IMR-90 (cell line): ENCODE data around the gene ATL2. TPM values are rescaled to one million over a fixed set of nuclear protein-coding genes. Genes with fewer than 3 reads are reported as not detected.

Source experiments
- ATAC-seq: fragments of 200-7000 bp; cut with Tn5 transposase; 2 replicates; pipeline ENCODE4 v1.9.1; 2020; ENCODE audit warnings: low read depth, mild to moderate bottlenecking, moderate library complexity
- BruUV-seq: library from RNA; stranded (reverse); fragments of 400-500 nt; replicated peaks from 2 replicates; lab custom pipeline; 2021; lab: Mats Ljungman, UMichigan
- CTCF ChIA-PET: fragments of 300-600 bp; formaldehyde crosslinking; extraction: SDS; loops from one replicate; lab custom pipeline; 2021; ENCODE audit warnings: antibody characterized with exemption; lab: Yijun Ruan, JAX
- POLR2A ChIA-PET: fragments of 300-600 bp; sonication (Branson Sonifier 250); formaldehyde crosslinking; loops from one replicate; lab custom pipeline; 2022; ENCODE audit warnings: antibody characterized with exemption; ENCODE audit not compliant: unreplicated experiment; lab: Charles Lee
- DNase-seq: peaks from one replicate; pipeline ENCODE4 v3.0.0; 2013
- H2AFZ ChIP-seq: replicated peaks from 2 replicates; pipeline ENCODE3; 2013; ENCODE audit warnings: low read length, mild to moderate bottlenecking; ENCODE audit not compliant: poor library complexity
- H2AK5ac ChIP-seq: 2 replicates; pipeline ENCODE4 v1.6.1; 2013; ENCODE audit warnings: low read depth, low read length, inconsistent platforms
- H2AK9ac ChIP-seq: replicated peaks from 2 replicates; pipeline ENCODE3; 2013; ENCODE audit warnings: mild to moderate bottlenecking, low read depth, low read length, moderate library complexity; ENCODE audit not compliant: poor library complexity
- H2BK120ac ChIP-seq: 2 replicates; pipeline ENCODE4 v1.6.1; 2013; ENCODE audit warnings: low read depth, low read length, inconsistent platforms
- H2BK15ac ChIP-seq: 3 replicates; pipeline ENCODE4 v1.6.1; 2013; ENCODE audit warnings: low read depth, low read length, inconsistent platforms
- H2BK20ac ChIP-seq: 2 replicates; pipeline ENCODE4 v1.6.1; 2013; ENCODE audit warnings: low read depth, mild to moderate bottlenecking, inconsistent platforms, low read length, moderate library complexity
- H2BK5ac ChIP-seq: 2 replicates; pipeline ENCODE4 v1.6.1; 2013; ENCODE audit warnings: mild to moderate bottlenecking, low read depth, low read length, inconsistent platforms; ENCODE audit not compliant: poor library complexity, severe bottlenecking
- H3K14ac ChIP-seq: replicated peaks from 2 replicates; pipeline ENCODE4 v1.6.1; 2013; ENCODE audit warnings: low read depth, low read length, inconsistent platforms
- H3K18ac ChIP-seq: 2 replicates; pipeline ENCODE4 v1.6.1; 2013; ENCODE audit warnings: low read depth, low read length, control low read depth
- H3K23ac ChIP-seq: 2 replicates; pipeline ENCODE4 v1.6.1; 2013; ENCODE audit warnings: low read depth, low read length, inconsistent platforms
- H3K27ac ChIP-seq: 2 replicates; pipeline ENCODE4 v1.5.1; 2013; ENCODE audit warnings: mild to moderate bottlenecking, control low read depth, low read length; ENCODE audit not compliant: insufficient read depth
- H3K27me3 ChIP-seq: 2 replicates; pipeline ENCODE4 v1.6.1; 2013; ENCODE audit warnings: low read length; ENCODE audit not compliant: control insufficient read depth, insufficient read depth
- H3K36me3 ChIP-seq: 2 replicates; pipeline ENCODE4 v1.6.1; 2013; ENCODE audit warnings: low read length, mixed read lengths; ENCODE audit not compliant: control insufficient read depth, insufficient read depth
- H3K4ac ChIP-seq: 2 replicates; pipeline ENCODE4 v1.6.1; 2013; ENCODE audit warnings: low read depth, low read length, inconsistent platforms
- H3K4me1 ChIP-seq: 2 replicates; pipeline ENCODE4 v1.6.1; 2013; ENCODE audit warnings: low read length, mixed read lengths; ENCODE audit not compliant: control insufficient read depth, insufficient read depth
- H3K4me2 ChIP-seq: 2 replicates; pipeline ENCODE4 v1.6.1; 2013; ENCODE audit warnings: low read depth, mild to moderate bottlenecking, control low read depth, low read length, moderate library complexity
- H3K4me3 ChIP-seq: 2 replicates; pipeline ENCODE4 v1.5.1; 2013; ENCODE audit warnings: low read depth, mild to moderate bottlenecking, control low read depth, low read length, moderate library complexity; ENCODE audit not compliant: insufficient read depth
- H3K56ac ChIP-seq: 2 replicates; pipeline ENCODE4 v1.6.1; 2013; ENCODE audit warnings: low read length, inconsistent platforms; ENCODE audit not compliant: insufficient read depth; ENCODE audit errors: extremely low read depth
- H3K79me1 ChIP-seq, 2 experiments: 2 replicates each; pipeline ENCODE4 v1.6.1; 2013; ENCODE audit warnings: low read length in 2 of 2, inconsistent platforms in 1 of 2, low read depth in 1 of 2
- H3K9ac ChIP-seq: 2 replicates; pipeline ENCODE4 v1.6.1; 2013; ENCODE audit warnings: low read depth, low read length, control low read depth
- H3K9me1 ChIP-seq: 2 replicates; pipeline ENCODE4 v1.6.1; 2013; ENCODE audit warnings: low read length, inconsistent platforms; ENCODE audit not compliant: insufficient read depth
- H3K9me3 ChIP-seq: 2 replicates; pipeline ENCODE4 v1.6.1; 2013; ENCODE audit warnings: low read length; ENCODE audit not compliant: control insufficient read depth, insufficient read depth
- H4K20me1 ChIP-seq: 2 replicates; pipeline ENCODE4 v1.6.1; 2013; ENCODE audit warnings: low read length, inconsistent platforms; ENCODE audit not compliant: insufficient read depth
- H4K5ac ChIP-seq: 2 replicates; pipeline ENCODE4 v1.6.1; 2013; ENCODE audit warnings: mild to moderate bottlenecking, low read depth, low read length, control low read depth
- H4K8ac ChIP-seq, 2 experiments: 2 replicates each; pipeline ENCODE4 v1.6.1; 2013; ENCODE audit warnings: low read depth in 2 of 2, low read length in 2 of 2, control low read depth in 1 of 2, inconsistent platforms in 1 of 2
- H4K91ac ChIP-seq: 2 replicates; pipeline ENCODE4 v1.6.1; 2013; ENCODE audit warnings: low read depth, low read length, inconsistent platforms; ENCODE audit not compliant: insufficient read depth
- BHLHE40 ChIP-seq: fragments of 150-350 bp; IDR thresholded peaks from 2 replicates; pipeline ENCODE4 v1.6.1; 2016; ENCODE audit warnings: mild to moderate bottlenecking, low read depth, low read length
- CEBPB ChIP-seq: IDR thresholded peaks from 2 replicates; pipeline ENCODE4 v1.6.1; 2012; ENCODE audit warnings: low read depth, low read length, improper control_type of control experiment
- CHD1 ChIP-seq: IDR thresholded peaks from 2 replicates; pipeline ENCODE4 v1.6.1; 2012; ENCODE audit warnings: low read depth, low read length, improper control_type of control experiment
- CTCF ChIP-seq: conservative IDR thresholded peaks from 2 replicates; pipeline ENCODE4 v1.5.1; 2012; ENCODE audit warnings: mild to moderate bottlenecking, low read depth, low read length, improper control_type of control experiment
- ELK1 ChIP-seq: fragments of 150-350 bp; IDR thresholded peaks from 2 replicates; pipeline ENCODE4 v1.6.1; 2016; ENCODE audit warnings: low read depth, mild to moderate bottlenecking, low read length, moderate library complexity, borderline replicate concordance
- FOS ChIP-seq: fragments of 150-350 bp; IDR thresholded peaks from 2 replicates; pipeline ENCODE4 v1.6.1; 2016; ENCODE audit warnings: low read depth, low read length
- MAZ ChIP-seq: IDR thresholded peaks from 2 replicates; pipeline ENCODE4 v1.6.1; 2012; ENCODE audit warnings: low read depth, mild to moderate bottlenecking, low read length, improper control_type of control experiment, moderate library complexity, borderline replicate concordance
- MXI1 ChIP-seq: IDR thresholded peaks from 2 replicates; pipeline ENCODE4 v1.6.1; 2012; ENCODE audit warnings: low read depth, mild to moderate bottlenecking, low read length, moderate library complexity, borderline replicate concordance
- NFE2L2 ChIP-seq: fragments of 150-350 bp; IDR thresholded peaks from 2 replicates; pipeline ENCODE4 v1.6.1; 2016; ENCODE audit warnings: low read depth, mild to moderate bottlenecking, low read length
- POLR2A ChIP-seq: IDR thresholded peaks from 2 replicates; pipeline ENCODE4 v1.6.1; 2012; ENCODE audit warnings: mild to moderate bottlenecking, low read depth, low read length
- RAD21 ChIP-seq: IDR thresholded peaks from 2 replicates; pipeline ENCODE4 v1.6.1; 2012; ENCODE audit warnings: low read length, improper control_type of control experiment
- RCOR1 ChIP-seq: IDR thresholded peaks from 2 replicates; pipeline ENCODE4 v1.6.1; 2012; ENCODE audit warnings: mild to moderate bottlenecking, low read length, improper control_type of control experiment; ENCODE audit not compliant: insufficient replicate concordance
- RFX5 ChIP-seq: IDR thresholded peaks from 2 replicates; pipeline ENCODE4 v1.8.0; 2012; ENCODE audit warnings: low read depth, mild to moderate bottlenecking, low read length, moderate library complexity
- SMC3 ChIP-seq: fragments of 150-350 bp; IDR thresholded peaks from 2 replicates; pipeline ENCODE4 v1.6.1; 2016; ENCODE audit warnings: low read depth, mild to moderate bottlenecking, antibody characterized with exemption, low read length, moderate library complexity
- WGBS, 2 experiments: methylation state at CpG; one replicate each; pipeline versions ENCODE4 v1.1.5 to v1.1.7; 2013; ENCODE audit warnings: missing lambda C conversion rate in 2 of 2; ENCODE audit not compliant: insufficient read length in 1 of 2; ENCODE audit errors: extremely low coverage in 2 of 2; 5-methylcytosine and 5-hydroxymethylcytosine counted together
- dilution Hi-C: fragments of 300-500 bp; cut with HindIII; formaldehyde crosslinking; loops from one replicate; pipeline ENCODE4 v1.14.3; 2018; ENCODE audit warnings: low sequenced_read_pairs; ENCODE audit not compliant: unreplicated experiment
- in situ Hi-C: fragments of 300-500 bp; cut with MboI; formaldehyde crosslinking; loops from 3 replicates; pipeline ENCODE4 v1.14.3; 2019; ENCODE audit warnings: low sequenced_read_pairs, inconsistent platforms, mixed read lengths
- intact Hi-C: fragments of 100-400 bp; cut with micrococcal nuclease; formaldehyde crosslinking; loops from 2 replicates; pipeline ENCODE4 v1.10.0; 2022
- polyA plus RNA-seq, 3 experiments: library from polyadenylated mRNA; depleted of rRNA; stranded (reverse); fragments of >200 nt; gene quantifications; 2 replicates each; pipeline ENCODE4 v1.2.3, GENCODE V29; 2012; ENCODE audit warnings: low replicate concordance in 1 of 3
- total RNA-seq: library from RNA; depleted of rRNA; stranded (reverse); fragments of >200 nt; gene quantifications from 2 replicates; pipeline ENCODE4 v1.2.3, GENCODE V29; 2012
- TF ChIP-seq, protein P1 (sequence below): fragments of 150-350 bp; IDR thresholded peaks from 2 replicates; pipeline ENCODE4 v1.6.1; 2017; ENCODE audit warnings: mild to moderate bottlenecking, antibody characterized with exemption, low read length, low read depth

The ATL2 gene
- total and polyA plus RNA-seq, 2 of the 4 experiments (the other 2 are of a cell fraction): 16.0 to 62.6 TPM

DNA sequence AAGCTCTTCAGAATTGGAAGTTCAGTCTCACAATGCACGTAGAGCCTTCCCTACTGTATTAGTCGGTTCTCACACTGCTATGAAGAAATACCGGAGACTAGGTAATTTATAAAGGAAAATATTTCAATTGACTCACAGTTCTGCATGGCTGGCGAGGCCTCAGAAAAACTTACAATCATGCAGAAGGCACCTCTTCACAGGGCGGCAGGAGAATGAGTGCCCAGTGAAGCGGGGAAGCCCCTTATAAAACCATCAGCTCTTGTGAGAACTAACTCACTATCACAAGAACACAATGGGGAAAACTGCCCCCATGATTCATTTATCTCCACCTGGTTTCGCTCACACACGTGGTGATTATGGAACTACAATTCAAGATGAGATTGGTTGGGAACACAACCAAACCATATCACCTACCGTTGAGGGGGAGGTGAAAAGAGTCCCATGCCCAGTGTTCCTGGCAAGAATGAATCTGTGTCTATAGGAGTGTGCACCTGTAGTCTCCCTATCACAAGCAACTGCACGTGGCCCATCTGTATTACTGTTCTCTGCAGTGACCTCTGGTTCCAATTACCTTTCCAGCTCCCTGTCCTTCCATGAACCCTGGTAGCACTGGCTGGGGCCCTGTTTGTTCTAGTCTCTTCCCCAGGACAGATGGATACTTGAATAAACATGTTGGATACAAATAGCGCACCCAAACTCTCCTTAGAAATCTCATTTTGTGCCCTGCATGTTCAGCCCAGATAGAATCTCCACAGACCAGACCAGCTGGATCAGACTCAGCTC, 44.4 kb upstream of the ATL2 start:
- Histone ChIP-seq H2AFZ (no peak overlapping the region), H3K4me2 (no peak overlapping the region), H4K20me1 (no peaks in the 10 kb centered on the region), H2BK20ac (no peak overlapping the region), H3K9me1 (no peaks in the 10 kb centered on the region), H3K18ac (no peak overlapping the region), H2BK15ac (no peak overlapping the region), H3K36me3 (no peaks in the 10 kb centered on the region), H4K8ac (no peak overlapping the region), H3K27ac (no peak overlapping the region), H3K79me1 (no peaks in the 10 kb centered on the region), H3K4me1 (no peaks in the 10 kb centered on the region), H3K4ac (no peak overlapping the region), H2BK5ac (no peak overlapping the region), H3K56ac (no peak overlapping the region), H2AK9ac (no peak overlapping the region), H4K5ac (no peak overlapping the region), H2AK5ac (no peak overlapping the region), H3K4me3 (no peak overlapping the region), H3K9ac (no peak overlapping the region), H3K27me3 (peaks cover 49% of the 10 kb centered on the region), H3K14ac (no peak overlapping the region), H4K91ac (no peak overlapping the region), H3K9me3 (no peaks in the 10 kb centered on the region), H3K23ac (no peak overlapping the region), H2BK120ac (no peak overlapping the region)
- no CpG with 5 or more reads among the region's 11 CpGs for WGBS, 2 experiments
- ChIA-PET CTCF (no interaction called here), POLR2A (no interaction called here)
- intact Hi-C loops: no loop called here
- dilution Hi-C loops: no loop called here
- ATAC-seq (no peak), DNase-seq (no peak)
- no TSS peak for BruUV-seq
- in situ Hi-C loops: no loop called here
- TF ChIP-seq NFE2L2 (no peak), RAD21 (no peak), FOS (no peak), BHLHE40 (no peak), POLR2A (no peak), ELK1 (no peak), CTCF (no peak), CHD1 (no peak), RFX5 (no peak), RCOR1 (no peak), CEBPB (no peak), MXI1 (no peak), MAZ (no peak), SMC3 (no peak)
- TF ChIP-seq, protein P1, sequence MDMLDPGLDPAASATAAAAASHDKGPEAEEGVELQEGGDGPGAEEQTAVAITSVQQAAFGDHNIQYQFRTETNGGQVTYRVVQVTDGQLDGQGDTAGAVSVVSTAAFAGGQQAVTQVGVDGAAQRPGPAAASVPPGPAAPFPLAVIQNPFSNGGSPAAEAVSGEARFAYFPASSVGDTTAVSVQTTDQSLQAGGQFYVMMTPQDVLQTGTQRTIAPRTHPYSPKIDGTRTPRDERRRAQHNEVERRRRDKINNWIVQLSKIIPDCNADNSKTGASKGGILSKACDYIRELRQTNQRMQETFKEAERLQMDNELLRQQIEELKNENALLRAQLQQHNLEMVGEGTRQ: no peak
